ENCODE results near the gene NUDC.
"Not testable (repeated sequence)": the region's sequence is repeated elsewhere in the genome, so short reads cannot be mapped to it uniquely, and the experiment has no call there.

NUDC gene

DNA sequence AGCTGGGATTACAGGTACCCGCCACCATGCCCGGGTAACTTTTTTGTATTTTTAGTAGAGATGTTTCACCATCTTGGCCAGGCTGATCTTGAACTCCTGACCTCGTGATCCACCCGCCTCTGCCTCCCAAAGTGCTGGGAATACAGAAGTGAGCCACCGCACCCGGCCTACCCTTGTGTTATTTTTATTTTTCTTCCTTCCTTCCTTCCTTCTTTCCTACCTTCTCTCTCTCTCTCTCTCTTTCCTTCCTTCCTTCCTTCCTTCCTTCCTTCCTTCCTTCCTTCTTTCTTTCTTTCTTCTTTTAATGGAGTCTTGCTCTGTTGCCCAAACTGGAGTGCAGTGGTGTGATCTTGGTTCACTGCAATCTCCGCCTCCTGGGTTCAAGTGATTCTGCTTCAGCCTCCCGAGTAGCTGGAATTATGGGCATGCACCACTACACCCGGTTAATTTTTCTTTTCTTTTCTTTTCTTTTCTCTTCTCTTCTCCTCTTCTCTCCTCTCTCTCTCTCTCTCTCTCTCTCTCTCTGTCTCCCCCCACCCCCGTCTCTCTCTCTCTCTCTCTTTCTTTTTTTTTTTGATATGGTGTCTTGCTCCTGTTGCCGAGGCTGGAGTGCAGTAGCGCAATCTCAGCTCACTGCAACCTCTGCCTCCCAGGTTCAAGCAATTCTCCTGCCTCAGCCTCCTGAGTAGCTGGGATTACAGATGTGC lies 68.0 kb downstream of the NUDC start:
- not testable (repeated sequence) for DNase-seq (ENCODE audit: low read depth)

DNA sequence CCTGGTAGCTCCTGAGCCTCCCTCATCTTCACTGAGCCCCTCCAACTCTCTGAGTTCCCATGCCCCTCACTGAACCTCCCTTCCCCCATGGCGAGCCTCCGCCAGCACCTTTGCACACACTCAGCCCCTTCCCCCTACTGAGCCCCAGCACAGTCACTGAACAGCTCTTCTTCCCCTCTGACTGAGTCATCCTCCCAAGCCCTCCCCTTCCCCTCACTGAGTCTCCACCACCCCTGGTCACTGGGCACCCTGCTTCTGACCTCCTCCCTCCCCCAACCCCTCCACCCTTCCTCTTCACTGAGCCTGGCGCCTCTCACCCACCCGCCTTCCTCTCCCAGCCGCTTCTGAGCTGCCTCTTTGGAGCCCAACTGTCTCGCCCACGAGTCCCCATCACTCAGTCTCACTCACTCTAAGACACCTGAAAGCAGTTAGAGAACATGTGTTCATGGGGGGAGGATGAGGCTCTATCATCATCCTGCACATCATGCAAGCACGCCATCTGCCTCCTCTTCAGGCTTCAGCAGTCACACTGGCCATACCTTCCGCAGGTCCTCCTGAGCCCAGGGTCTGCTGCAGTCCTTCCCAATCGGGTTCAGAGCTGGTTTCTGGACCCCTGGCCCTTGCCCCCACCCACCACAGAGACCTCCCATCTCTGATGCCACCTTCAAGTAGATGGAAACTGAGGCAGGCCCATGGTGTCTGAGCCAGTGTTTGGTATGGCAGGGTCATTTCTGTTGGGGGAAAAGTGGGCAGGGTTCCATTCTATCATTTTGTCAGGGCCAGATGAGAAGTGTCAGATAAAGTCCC lies 70.0 kb downstream of the NUDC start:
- DNase-seq (ENCODE audit: low read depth) = no peak

DNA sequence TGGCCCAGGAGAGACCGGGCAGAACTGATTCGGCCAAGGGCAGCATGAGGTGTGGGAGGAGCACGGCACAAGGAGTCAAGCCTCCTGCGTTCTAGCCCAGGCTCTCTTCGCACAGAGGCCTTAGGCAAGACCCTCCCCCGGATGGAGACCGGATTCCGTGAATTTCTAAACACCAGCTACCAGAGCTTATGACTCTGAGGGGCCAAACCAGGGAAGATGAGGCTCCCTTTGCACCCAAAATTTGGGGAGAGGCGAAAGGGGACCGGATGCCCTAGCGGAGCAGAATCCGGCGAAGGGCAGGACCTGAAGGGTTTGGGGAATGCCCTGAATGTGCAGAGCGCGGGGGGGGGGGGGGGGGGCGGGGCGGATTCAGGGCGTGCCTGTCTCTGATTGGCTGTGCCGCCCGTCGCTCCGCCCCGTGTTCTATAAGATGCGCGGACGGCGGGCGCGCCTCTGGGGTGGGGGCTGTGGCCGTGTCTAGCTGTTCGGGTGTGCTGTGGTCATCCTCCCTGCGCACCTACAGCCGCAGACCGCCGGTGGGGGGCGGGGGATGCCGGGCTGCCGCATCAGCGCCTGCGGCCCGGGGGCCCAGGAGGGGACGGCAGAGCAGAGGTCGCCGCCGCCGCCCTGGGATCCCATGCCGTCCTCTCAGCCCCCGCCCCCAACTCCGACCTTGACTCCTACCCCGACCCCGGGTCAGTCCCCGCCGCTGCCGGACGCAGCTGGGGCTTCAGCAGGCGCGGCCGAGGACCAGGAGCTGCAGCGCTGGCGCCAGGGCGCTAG lies 71.9 kb downstream of the NUDC start, which contains the start of gene TRNP1:
Gene TRNP1 (plus strand): TSS at position 456 of the 783 bp plus-strand sequence. CDS start 95 bp downstream, at position 551.
- DNase-seq (ENCODE audit: low read depth) = peak; percentile 40

DNA sequence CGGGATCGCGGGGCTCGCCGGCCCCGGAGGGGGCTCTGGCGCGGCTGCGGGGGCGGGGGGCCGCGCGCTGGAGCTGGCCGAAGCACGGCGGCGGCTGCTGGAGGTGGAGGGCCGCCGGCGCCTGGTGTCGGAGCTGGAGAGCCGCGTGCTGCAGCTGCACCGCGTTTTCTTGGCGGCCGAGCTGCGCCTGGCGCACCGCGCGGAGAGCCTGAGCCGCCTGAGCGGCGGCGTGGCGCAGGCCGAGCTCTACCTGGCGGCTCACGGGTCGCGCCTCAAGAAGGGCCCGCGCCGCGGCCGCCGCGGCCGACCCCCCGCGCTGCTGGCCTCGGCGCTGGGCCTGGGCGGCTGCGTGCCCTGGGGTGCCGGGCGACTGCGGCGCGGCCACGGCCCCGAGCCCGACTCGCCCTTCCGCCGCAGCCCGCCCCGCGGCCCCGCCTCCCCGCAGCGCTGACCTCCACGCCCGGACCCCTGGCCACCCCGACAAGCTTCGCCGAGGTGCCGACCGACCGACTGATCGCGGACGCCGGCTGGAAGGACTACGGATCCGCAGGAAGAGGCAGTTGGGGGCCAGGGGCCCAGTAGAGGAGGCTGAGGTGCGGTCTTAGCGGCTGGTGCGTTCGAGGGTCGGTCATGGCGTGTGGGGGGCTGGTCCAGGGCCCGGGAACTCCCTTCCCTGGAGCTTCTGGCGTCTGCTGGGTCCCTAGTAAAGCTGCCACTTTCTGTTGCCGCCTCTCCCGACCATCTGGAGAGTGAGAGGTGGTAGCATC lies 72.7 kb downstream of the NUDC start:
- DNase-seq (ENCODE audit: low read depth) = no peak

DNA sequence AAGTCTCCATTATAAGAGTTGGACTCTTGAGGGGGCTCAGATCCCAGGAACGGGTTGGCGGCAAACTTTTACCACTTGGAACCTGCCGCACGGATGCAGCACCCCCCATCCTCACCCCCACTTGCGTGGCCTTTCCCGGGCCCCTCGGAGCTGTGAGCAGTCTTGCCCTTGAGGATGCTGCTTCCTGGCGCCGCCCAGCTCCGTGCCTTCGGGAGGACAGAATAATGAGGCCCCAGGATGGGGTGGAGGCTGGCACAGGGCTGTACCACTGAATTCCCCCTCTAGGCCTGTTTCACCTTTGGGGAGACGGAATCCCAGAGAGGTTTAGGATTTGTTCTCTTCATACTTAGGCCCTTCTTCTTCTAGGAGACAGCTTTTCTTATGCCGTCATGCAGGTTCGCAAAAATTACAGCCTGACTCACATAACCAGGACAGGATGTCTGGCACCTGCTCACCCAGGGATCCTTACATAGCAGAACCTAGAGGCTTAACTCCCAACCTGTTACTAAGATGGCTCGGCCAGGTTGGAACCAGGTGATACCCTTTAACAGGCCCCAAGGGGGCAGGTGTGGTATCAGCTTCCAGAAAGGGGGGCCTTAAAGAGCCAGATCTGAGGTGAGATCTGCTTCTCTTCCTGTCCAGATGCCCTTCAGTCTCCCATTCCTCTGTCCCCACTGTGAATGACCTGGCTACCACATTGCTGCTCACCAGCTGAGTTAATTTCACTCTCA lies 73.4 kb downstream of the NUDC start:
- DNase-seq (ENCODE audit: low read depth) = no peak

DNA sequence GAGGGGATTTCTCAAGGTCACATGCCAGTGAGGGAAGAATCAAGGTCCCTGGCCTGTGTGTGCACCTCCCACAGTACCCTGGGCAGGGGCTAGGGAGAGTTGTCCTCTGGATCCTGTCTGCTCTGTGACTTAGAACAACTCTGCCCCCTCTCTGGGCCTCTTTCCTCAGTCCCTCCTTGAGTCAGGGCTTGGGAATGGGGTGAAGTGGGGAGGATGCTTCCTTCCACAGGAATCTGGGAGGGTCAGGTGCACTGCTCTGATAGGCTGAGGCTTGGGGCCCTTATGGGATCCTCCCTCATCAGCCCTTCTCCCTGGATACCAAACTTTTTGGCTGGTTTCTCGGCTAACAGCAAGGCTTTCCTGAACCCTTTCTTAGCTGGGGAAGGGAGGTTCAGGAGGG lies 74.5 kb downstream of the NUDC start:
- DNase-seq (ENCODE audit: low read depth) = no peak
